HEK293 (cell line): ENCODE measurements around the gene MTHFSD.

Experiments
- CTCF ChIA-PET: fragments of 350-600 bp; formaldehyde crosslinking; extraction: SDS; loops from one replicate; lab custom pipeline; 2021; ENCODE audit warnings: antibody characterized with exemption; lab: Yijun Ruan, JAX
- POLR2A ChIA-PET: fragments of 300-600 bp; formaldehyde crosslinking; extraction: SDS; loops from one replicate; lab custom pipeline; 2020; ENCODE audit warnings: antibody characterized with exemption, inconsistent platforms; lab: Yijun Ruan, JAX
- H3K27ac ChIP-seq: fragments of 200-500 bp; sonication (Bioruptor generic); 2 replicates; pipeline ENCODE4 v1.5.1; 2014; ENCODE audit warnings: low read depth, low read length, control low read depth, inconsistent platforms; ENCODE audit errors: extremely low read depth
- H3K36me3 ChIP-seq, 2 experiments: fragments of 200-500 bp in 1 of 2; sonication (Bioruptor generic) in 1 of 2; 1 replicate in 1 of 2; 2 replicates in 1 of 2; pipeline ENCODE4 v1.5.1; 2014 to 2017; ENCODE audit warnings: inconsistent platforms in 2 of 2, low read length in 2 of 2; ENCODE audit not compliant: control insufficient read depth in 2 of 2, insufficient read depth in 1 of 2
- H3K4me1 ChIP-seq: fragments of 200-500 bp; sonication (Bioruptor generic); 2 replicates; pipeline ENCODE4 v1.5.1; 2014; ENCODE audit warnings: mild to moderate bottlenecking, low read length, inconsistent platforms; ENCODE audit not compliant: control insufficient read depth, insufficient read depth
- H3K4me3 ChIP-seq: 2 replicates; pipeline ENCODE4 v1.5.1; 2011; ENCODE audit warnings: low read depth, mild to moderate bottlenecking, control low read depth, low read length, moderate library complexity
- H3K9me3 ChIP-seq: fragments of 200-500 bp; sonication (Bioruptor generic); 2 replicates; pipeline ENCODE4 v1.5.1; 2014; ENCODE audit warnings: low read depth, low read length, inconsistent platforms; ENCODE audit not compliant: control insufficient read depth, insufficient read depth
- BCL11B ChIP-seq: fragments of 450-650 bp; formaldehyde crosslinking; IDR thresholded peaks from 2 replicates; pipeline ENCODE4 v1.5.1; 2016; ENCODE audit warnings: low read depth, missing biosample characterization, missing genetic modification characterization
- GFI1B ChIP-seq: fragments of 450-650 bp; formaldehyde crosslinking; IDR thresholded peaks from 2 replicates; pipeline ENCODE4 v1.5.1; 2016; ENCODE audit warnings: missing biosample characterization, missing genetic modification characterization
- KLF9 ChIP-seq: fragments of 450-650 bp; formaldehyde crosslinking; IDR thresholded peaks from 2 replicates; pipeline ENCODE4 v1.5.1; 2016; ENCODE audit warnings: missing biosample characterization, missing genetic modification characterization, low read depth
- PRDM1 ChIP-seq: fragments of 450-650 bp; formaldehyde crosslinking; IDR thresholded peaks from 2 replicates; pipeline ENCODE4; 2016; ENCODE audit warnings: missing biosample characterization, missing genetic modification characterization
- SP2 ChIP-seq: fragments of 450-650 bp; formaldehyde crosslinking; IDR thresholded peaks from 2 replicates; pipeline ENCODE4 v1.5.1; 2016; ENCODE audit warnings: missing biosample characterization, missing genetic modification characterization
- ZFP37 ChIP-seq: fragments of 450-650 bp; formaldehyde crosslinking; IDR thresholded peaks from 2 replicates; pipeline ENCODE4 v1.5.1; 2016; ENCODE audit warnings: missing biosample characterization, missing genetic modification characterization
- ZNF175 ChIP-seq: fragments of 450-650 bp; formaldehyde crosslinking; IDR thresholded peaks from 2 replicates; pipeline ENCODE4 v1.5.1; 2016; ENCODE audit warnings: missing biosample characterization, missing genetic modification characterization
- ZNF184 ChIP-seq: fragments of 450-650 bp; IDR thresholded peaks from 2 replicates; pipeline ENCODE4 v1.5.1; 2018; ENCODE audit warnings: missing biosample characterization, mild to moderate bottlenecking, missing genetic modification characterization
- ZNF585B ChIP-seq: fragments of 450-650 bp; formaldehyde crosslinking; IDR thresholded peaks from 2 replicates; pipeline ENCODE4 v1.5.1; 2016; ENCODE audit warnings: missing biosample characterization, missing genetic modification characterization
- ZNF596 ChIP-seq: fragments of 450-650 bp; IDR thresholded peaks from 2 replicates; pipeline ENCODE4 v1.5.0; 2018; ENCODE audit warnings: missing biosample characterization, mild to moderate bottlenecking, missing genetic modification characterization, moderate library complexity
- ZNF645 ChIP-seq: fragments of 450-650 bp; formaldehyde crosslinking; IDR thresholded peaks from 2 replicates; pipeline ENCODE4; 2016; ENCODE audit warnings: missing biosample characterization, missing genetic modification characterization
- ZNF837 ChIP-seq: fragments of 450-650 bp; formaldehyde crosslinking; IDR thresholded peaks from 2 replicates; pipeline ENCODE4 v1.5.1; 2016; ENCODE audit warnings: missing biosample characterization, missing genetic modification characterization
- ZSCAN16 ChIP-seq: fragments of 450-650 bp; formaldehyde crosslinking; IDR thresholded peaks from 2 replicates; pipeline ENCODE4 v1.5.1; 2016; ENCODE audit warnings: missing biosample characterization, missing genetic modification characterization
- ZSCAN18 ChIP-seq: fragments of 450-650 bp; formaldehyde crosslinking; IDR thresholded peaks from 2 replicates; pipeline ENCODE4 v1.5.1; 2016; ENCODE audit warnings: missing biosample characterization, missing genetic modification characterization
- TF ChIP-seq, protein P1 (sequence below): fragments of 450-650 bp; formaldehyde crosslinking; IDR thresholded peaks from 2 replicates; pipeline ENCODE4 v1.5.1; 2017; ENCODE audit warnings: missing biosample characterization, mild to moderate bottlenecking, missing genetic modification characterization, moderate library complexity
- TF ChIP-seq, protein P2 (sequence below): fragments of 450-650 bp; formaldehyde crosslinking; IDR thresholded peaks from 2 replicates; pipeline ENCODE4 v1.5.1; 2016; ENCODE audit warnings: missing biosample characterization, missing genetic modification characterization

MTHFSD gene

GRCh38 chr16:86597880-86598606, 43.0 kb upstream of the MTHFSD start:
- Histone ChIP-seq H3K27ac (no peak overlapping the region), H3K36me3 (no peaks in the 10 kb centered on the region), H3K9me3 (no peaks in the 10 kb centered on the region), H3K4me1 (no peaks in the 10 kb centered on the region), H3K4me3 (no peak overlapping the region)
- POLR2A ChIA-PET: no interaction called here
- CTCF ChIA-PET: no interaction called here
- TF ChIP-seq ZNF175 (tag by site-specific recombination) (no peak), SP2 (tag by site-specific recombination) (peak; percentile 42), GFI1B (tag by site-specific recombination) (no peak), PRDM1 (tag by site-specific recombination) (no peak)

- ChIA-PET POLR2A (no interaction called here), CTCF (interaction anchor here (1.3 kb wide), 1 partner anchor 22 kb away, joined by 3 read pairs; no protein-coding TSS in a partner anchor)
- H3K9me3 ChIP-seq: no peaks in the 10 kb centered on the region
- H3K36me3 ChIP-seq: no peaks in the 10 kb centered on the region
- no peak overlapping the region for H3K27ac ChIP-seq
- TF ChIP-seq, protein P1, sequence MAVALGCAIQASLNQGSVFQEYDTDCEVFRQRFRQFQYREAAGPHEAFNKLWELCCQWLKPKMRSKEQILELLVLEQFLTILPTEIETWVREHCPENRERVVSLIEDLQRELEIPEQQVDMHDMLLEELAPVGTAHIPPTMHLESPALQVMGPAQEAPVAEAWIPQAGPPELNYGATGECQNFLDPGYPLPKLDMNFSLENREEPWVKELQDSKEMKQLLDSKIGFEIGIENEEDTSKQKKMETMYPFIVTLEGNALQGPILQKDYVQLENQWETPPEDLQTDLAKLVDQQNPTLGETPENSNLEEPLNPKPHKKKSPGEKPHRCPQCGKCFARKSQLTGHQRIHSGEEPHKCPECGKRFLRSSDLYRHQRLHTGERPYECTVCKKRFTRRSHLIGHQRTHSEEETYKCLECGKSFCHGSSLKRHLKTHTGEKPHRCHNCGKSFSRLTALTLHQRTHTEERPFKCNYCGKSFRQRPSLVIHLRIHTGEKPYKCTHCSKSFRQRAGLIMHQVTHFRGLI (tag by site-specific recombination): no peak
- TF ChIP-seq ZNF645 (tag by site-specific recombination) (no peak), ZSCAN18 (tag by site-specific recombination) (no peak), ZNF585B (no peak), BCL11B (tag by site-specific recombination) (no peak), ZNF184 (tag by site-specific recombination) (no peak), KLF9 (tag by site-specific recombination) (no peak), ZSCAN16 (tag by site-specific recombination) (no peak), ZNF837 (tag by site-specific recombination) (no peak), SP2 (tag by site-specific recombination) (no peak), ZFP37 (tag by site-specific recombination) (no peak), ZNF596 (tag by site-specific recombination) (no peak)
- TF ChIP-seq, protein P2, sequence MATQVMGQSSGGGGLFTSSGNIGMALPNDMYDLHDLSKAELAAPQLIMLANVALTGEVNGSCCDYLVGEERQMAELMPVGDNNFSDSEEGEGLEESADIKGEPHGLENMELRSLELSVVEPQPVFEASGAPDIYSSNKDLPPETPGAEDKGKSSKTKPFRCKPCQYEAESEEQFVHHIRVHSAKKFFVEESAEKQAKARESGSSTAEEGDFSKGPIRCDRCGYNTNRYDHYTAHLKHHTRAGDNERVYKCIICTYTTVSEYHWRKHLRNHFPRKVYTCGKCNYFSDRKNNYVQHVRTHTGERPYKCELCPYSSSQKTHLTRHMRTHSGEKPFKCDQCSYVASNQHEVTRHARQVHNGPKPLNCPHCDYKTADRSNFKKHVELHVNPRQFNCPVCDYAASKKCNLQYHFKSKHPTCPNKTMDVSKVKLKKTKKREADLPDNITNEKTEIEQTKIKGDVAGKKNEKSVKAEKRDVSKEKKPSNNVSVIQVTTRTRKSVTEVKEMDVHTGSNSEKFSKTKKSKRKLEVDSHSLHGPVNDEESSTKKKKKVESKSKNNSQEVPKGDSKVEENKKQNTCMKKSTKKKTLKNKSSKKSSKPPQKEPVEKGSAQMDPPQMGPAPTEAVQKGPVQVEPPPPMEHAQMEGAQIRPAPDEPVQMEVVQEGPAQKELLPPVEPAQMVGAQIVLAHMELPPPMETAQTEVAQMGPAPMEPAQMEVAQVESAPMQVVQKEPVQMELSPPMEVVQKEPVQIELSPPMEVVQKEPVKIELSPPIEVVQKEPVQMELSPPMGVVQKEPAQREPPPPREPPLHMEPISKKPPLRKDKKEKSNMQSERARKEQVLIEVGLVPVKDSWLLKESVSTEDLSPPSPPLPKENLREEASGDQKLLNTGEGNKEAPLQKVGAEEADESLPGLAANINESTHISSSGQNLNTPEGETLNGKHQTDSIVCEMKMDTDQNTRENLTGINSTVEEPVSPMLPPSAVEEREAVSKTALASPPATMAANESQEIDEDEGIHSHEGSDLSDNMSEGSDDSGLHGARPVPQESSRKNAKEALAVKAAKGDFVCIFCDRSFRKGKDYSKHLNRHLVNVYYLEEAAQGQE (tag by site-specific recombination): no peak
- TF ChIP-seq, all 188 proteins: peak for 0
- Histone ChIP-seq H3K4me1 (no peaks in the 10 kb centered on the region), H3K4me3 (no peak overlapping the region)
These were observed 42.3 kb upstream of the MTHFSD start for GRCh38 chr16:86597126-86597879.
